ENCODE measurements around the gene SLC25A18.

- TF ChIP-seq, protein P1, sequence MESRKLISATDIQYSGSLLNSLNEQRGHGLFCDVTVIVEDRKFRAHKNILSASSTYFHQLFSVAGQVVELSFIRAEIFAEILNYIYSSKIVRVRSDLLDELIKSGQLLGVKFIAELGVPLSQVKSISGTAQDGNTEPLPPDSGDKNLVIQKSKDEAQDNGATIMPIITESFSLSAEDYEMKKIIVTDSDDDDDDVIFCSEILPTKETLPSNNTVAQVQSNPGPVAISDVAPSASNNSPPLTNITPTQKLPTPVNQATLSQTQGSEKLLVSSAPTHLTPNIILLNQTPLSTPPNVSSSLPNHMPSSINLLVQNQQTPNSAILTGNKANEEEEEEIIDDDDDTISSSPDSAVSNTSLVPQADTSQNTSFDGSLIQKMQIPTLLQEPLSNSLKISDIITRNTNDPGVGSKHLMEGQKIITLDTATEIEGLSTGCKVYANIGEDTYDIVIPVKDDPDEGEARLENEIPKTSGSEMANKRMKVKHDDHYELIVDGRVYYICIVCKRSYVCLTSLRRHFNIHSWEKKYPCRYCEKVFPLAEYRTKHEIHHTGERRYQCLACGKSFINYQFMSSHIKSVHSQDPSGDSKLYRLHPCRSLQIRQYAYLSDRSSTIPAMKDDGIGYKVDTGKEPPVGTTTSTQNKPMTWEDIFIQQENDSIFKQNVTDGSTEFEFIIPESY (IDR thresholded peaks at IDR 0.05) = no peak
- TF ChIP-seq EZH2 (IDR thresholded peaks at IDR 0.05; ENCODE audit: borderline replicate concordance, control insufficient read depth, low read depth, low read length) (no peak), USF1 (IDR thresholded peaks at IDR 0.05; ENCODE audit: borderline replicate concordance, extremely low read length, insufficient read depth, low read depth, low read length) (no peak), POLR2A (IDR thresholded peaks at IDR 0.05; ENCODE audit: low read depth, low read length) (no peak)
Observed at GRCh38 chr22:17578136-17578754, 14.9 kb downstream of the SLC25A18 start.
